ENCODE data around the gene LAMB4.

The LAMB4 gene

GRCh38 chr7:108045154-108045553 lies 85.0 kb downstream of the LAMB4 start:
- no peaks in the 10 kb centered on the region for H3K27me3 ChIP-seq (replicated peaks; ENCODE audit: control insufficient read depth, insufficient read depth, low read length)
- TF ChIP-seq, protein P1, sequence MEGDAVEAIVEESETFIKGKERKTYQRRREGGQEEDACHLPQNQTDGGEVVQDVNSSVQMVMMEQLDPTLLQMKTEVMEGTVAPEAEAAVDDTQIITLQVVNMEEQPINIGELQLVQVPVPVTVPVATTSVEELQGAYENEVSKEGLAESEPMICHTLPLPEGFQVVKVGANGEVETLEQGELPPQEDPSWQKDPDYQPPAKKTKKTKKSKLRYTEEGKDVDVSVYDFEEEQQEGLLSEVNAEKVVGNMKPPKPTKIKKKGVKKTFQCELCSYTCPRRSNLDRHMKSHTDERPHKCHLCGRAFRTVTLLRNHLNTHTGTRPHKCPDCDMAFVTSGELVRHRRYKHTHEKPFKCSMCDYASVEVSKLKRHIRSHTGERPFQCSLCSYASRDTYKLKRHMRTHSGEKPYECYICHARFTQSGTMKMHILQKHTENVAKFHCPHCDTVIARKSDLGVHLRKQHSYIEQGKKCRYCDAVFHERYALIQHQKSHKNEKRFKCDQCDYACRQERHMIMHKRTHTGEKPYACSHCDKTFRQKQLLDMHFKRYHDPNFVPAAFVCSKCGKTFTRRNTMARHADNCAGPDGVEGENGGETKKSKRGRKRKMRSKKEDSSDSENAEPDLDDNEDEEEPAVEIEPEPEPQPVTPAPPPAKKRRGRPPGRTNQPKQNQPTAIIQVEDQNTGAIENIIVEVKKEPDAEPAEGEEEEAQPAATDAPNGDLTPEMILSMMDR (IDR thresholded peaks at IDR 0.05; ENCODE audit: insufficient read depth, low read length, poor library complexity, severe bottlenecking) = no peak
- DNase-seq (ENCODE audit: extremely low read depth, insufficient read length) = no peak
- H3K36me3 ChIP-seq (ENCODE audit: control insufficient read depth, insufficient read depth, low read length) = no peaks in the 10 kb centered on the region
- no peak overlapping the region for H3K4me3 ChIP-seq (replicated peaks; ENCODE audit: low read depth, low read length)

- no peaks in the 10 kb centered on the region for H3K36me3 ChIP-seq (ENCODE audit: control insufficient read depth, insufficient read depth, low read length)
- no peak for DNase-seq (ENCODE audit: extremely low read depth, insufficient read length)
- no peaks in the 10 kb centered on the region for H3K27me3 ChIP-seq (replicated peaks; ENCODE audit: control insufficient read depth, insufficient read depth, low read length)
- no peak overlapping the region for H3K4me3 ChIP-seq (replicated peaks; ENCODE audit: low read depth, low read length)
- TF ChIP-seq, protein P1 (IDR thresholded peaks at IDR 0.05; ENCODE audit: insufficient read depth, low read length, poor library complexity, severe bottlenecking) = no peak
These were observed 85.8 kb downstream of the LAMB4 start for GRCh38 chr7:108044345-108044744.

- DNase-seq (ENCODE audit: extremely low read depth, insufficient read length) = no peak
- Histone ChIP-seq H3K36me3 (ENCODE audit: control insufficient read depth, insufficient read depth, low read length) (no peaks in the 10 kb centered on the region), H3K27me3 (replicated peaks; ENCODE audit: control insufficient read depth, insufficient read depth, low read length) (no peaks in the 10 kb centered on the region), H3K4me3 (replicated peaks; ENCODE audit: low read depth, low read length) (no peak overlapping the region)
- TF ChIP-seq, protein P1 (IDR thresholded peaks at IDR 0.05; ENCODE audit: insufficient read depth, low read length, poor library complexity, severe bottlenecking) = no peak
These were observed 91.2 kb downstream of the LAMB4 start for GRCh38 chr7:108038986-108039385.

GRCh38 chr7:108037741-108038140 lies 92.4 kb downstream of the LAMB4 start:
- no peak for DNase-seq (ENCODE audit: extremely low read depth, insufficient read length)
- no peaks in the 10 kb centered on the region for H3K27me3 ChIP-seq (replicated peaks; ENCODE audit: control insufficient read depth, insufficient read depth, low read length)
- TF ChIP-seq, protein P1 (IDR thresholded peaks at IDR 0.05; ENCODE audit: insufficient read depth, low read length, poor library complexity, severe bottlenecking) = no peak

DNA sequence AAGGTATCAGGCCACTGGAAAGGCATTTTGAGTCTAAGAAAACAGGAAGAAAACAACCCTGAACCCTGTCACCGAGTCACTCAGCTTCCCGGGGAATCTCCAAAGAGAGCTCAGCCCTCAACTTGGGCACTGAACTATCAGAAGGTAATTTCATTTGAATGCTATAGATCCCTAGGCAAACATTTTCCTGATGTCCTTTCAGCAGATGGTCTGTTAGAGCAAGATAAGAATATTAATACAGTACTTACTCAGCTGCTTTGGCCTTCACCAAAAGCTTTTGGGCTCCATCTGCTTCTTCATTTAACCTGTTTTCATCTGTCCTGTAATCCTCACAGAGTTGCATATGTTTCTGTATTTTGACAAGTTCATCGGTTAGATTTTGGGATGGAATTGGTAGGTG lies 93.0 kb downstream of the LAMB4 start:
- TF ChIP-seq, protein P1 (IDR thresholded peaks at IDR 0.05; ENCODE audit: insufficient read depth, low read length, poor library complexity, severe bottlenecking) = no peak
- H3K4me3 ChIP-seq (replicated peaks; ENCODE audit: low read depth, low read length) = no peak overlapping the region
- H3K27me3 ChIP-seq (replicated peaks; ENCODE audit: control insufficient read depth, insufficient read depth, low read length) = no peaks in the 10 kb centered on the region
- no peaks in the 10 kb centered on the region for H3K36me3 ChIP-seq (ENCODE audit: control insufficient read depth, insufficient read depth, low read length)
- DNase-seq (ENCODE audit: extremely low read depth, insufficient read length) = no peak

More at GRCh38 chr7:108037741-108038140, 92.4 kb downstream of the LAMB4 start:
- no peak overlapping the region for H3K4me3 ChIP-seq (replicated peaks; ENCODE audit: low read depth, low read length)
- no peaks in the 10 kb centered on the region for H3K36me3 ChIP-seq (ENCODE audit: control insufficient read depth, insufficient read depth, low read length)

DNA sequence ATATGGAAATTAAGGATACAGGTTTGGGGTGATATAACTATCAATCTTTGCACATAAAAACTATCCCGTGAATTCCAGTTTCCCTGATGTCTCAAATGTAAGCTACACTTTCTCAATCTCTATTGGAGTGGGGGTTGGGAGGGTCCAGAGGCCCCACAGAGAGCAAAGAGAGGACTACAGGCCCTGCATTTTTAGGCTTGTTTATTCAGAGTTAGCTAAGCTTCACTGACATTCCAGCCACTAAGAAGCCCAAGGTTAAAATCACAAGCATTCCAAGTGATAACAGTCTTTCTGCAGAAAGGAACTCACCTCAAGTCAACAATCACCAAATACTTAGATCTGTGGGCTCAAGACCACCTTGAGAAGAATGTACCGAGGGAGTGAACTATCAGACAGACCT lies 95.6 kb downstream of the LAMB4 start:
- DNase-seq (ENCODE audit: extremely low read depth, insufficient read length) = no peak
- no peaks in the 10 kb centered on the region for H3K36me3 ChIP-seq (ENCODE audit: control insufficient read depth, insufficient read depth, low read length)
- H3K27me3 ChIP-seq (replicated peaks; ENCODE audit: control insufficient read depth, insufficient read depth, low read length) = no peaks in the 10 kb centered on the region
- H3K4me3 ChIP-seq (replicated peaks; ENCODE audit: low read depth, low read length) = no peak overlapping the region
- TF ChIP-seq, protein P1 (IDR thresholded peaks at IDR 0.05; ENCODE audit: insufficient read depth, low read length, poor library complexity, severe bottlenecking) = no peak

Data from GM06990 (cell line).